ENCODE measurements around the gene SRL. TPM values are rescaled to one million over a fixed set of nuclear protein-coding genes. Genes with fewer than 3 reads are reported as not detected.
A peak's percentile ranks its signal among the peaks of the same experiment; 100 is the strongest.

SRL gene
- total and polyA plus RNA-seq, 2 of the 13 experiments (the other 11 are each of a cell fraction or from before 2014, with no cell fraction given): 0.05 TPM; not detected in 1

DNA sequence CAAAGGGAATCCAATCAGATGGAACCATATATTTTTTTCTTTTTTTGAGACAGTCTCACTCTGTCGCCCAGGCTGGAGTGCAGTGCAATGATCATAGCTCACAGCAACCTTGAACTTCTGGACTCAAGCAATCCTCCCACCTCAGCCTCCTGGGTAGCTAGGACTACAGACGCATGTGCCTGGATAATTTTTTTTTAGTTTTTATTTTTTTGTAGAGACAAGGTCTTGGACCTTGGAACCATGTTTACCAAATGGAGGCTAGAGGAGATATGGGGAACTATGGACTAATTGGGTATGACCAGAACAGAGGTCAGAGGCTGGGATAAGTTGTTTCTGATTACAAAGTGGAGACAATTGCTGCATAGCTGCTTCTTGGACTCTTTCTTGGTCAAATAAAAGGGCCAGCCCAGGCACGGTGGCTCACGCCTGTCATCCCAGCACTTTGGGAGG is 84.5 kb downstream of the SRL start (continued):
- TF ChIP-seq FOXA1 (IDR thresholded peaks at IDR 0.05) (no peak), FOXA1 (CRISPR knock-in tag; IDR thresholded peaks at IDR 0.05) (peak; percentile 57), TMF1 (CRISPR knock-in tag; IDR thresholded peaks at IDR 0.05; ENCODE audit: low read depth) (no peak), ZNF430 (CRISPR knock-in tag; IDR thresholded peaks at IDR 0.05) (0 out of 2 replicates have a peak, but pooled peaks have one; percentile 58), ZBTB42 (CRISPR knock-in tag; IDR thresholded peaks at IDR 0.05) (no peak), HOXA7 (CRISPR knock-in tag; IDR thresholded peaks at IDR 0.05) (no peak), HHEX (CRISPR knock-in tag; IDR thresholded peaks at IDR 0.05) (no peak; the same call in 1 of the 2 replicates), EP300 (IDR thresholded peaks at IDR 0.05; ENCODE audit: low read depth in 2 of 2, low read length in 2 of 2) (peak in 1 of 2 experiments; percentile 62; a peak in 2 of 4 replicates), EP300 (CRISPR knock-in tag; IDR thresholded peaks at IDR 0.05; ENCODE audit: borderline replicate concordance) (peak; percentile 36; the same call in 1 of the 2 replicates), EHMT2 (IDR thresholded peaks at IDR 0.05; ENCODE audit: borderline replicate concordance, low read depth, low read length) (no peak), ZNF30 (CRISPR knock-in tag; IDR thresholded peaks at IDR 0.05) (no peak), YY1 (IDR thresholded peaks at IDR 0.05; ENCODE audit: insufficient read depth, insufficient replicate concordance, low read depth, low read length) (no peak), CC2D1A (CRISPR knock-in tag; IDR thresholded peaks at IDR 0.05) (no peak), EED (CRISPR knock-in tag; IDR thresholded peaks at IDR 0.05) (no peak), TARDBP (CRISPR knock-in tag; IDR thresholded peaks at IDR 0.05) (peak; percentile 41; the same call in 1 of the 2 replicates), ZNF552 (CRISPR knock-in tag; IDR thresholded peaks at IDR 0.05; ENCODE audit: borderline replicate concordance) (no peak), SSRP1 (CRISPR knock-in tag; IDR thresholded peaks at IDR 0.05) (no peak), ZNF619 (CRISPR knock-in tag; IDR thresholded peaks at IDR 0.05) (no peak), RBM39 (IDR thresholded peaks at IDR 0.05; ENCODE audit: low read depth, low read length, poor library complexity, severe bottlenecking) (no peak), NFRKB (IDR thresholded peaks at IDR 0.05) (no peak)
- TF ChIP-seq, protein P1, sequence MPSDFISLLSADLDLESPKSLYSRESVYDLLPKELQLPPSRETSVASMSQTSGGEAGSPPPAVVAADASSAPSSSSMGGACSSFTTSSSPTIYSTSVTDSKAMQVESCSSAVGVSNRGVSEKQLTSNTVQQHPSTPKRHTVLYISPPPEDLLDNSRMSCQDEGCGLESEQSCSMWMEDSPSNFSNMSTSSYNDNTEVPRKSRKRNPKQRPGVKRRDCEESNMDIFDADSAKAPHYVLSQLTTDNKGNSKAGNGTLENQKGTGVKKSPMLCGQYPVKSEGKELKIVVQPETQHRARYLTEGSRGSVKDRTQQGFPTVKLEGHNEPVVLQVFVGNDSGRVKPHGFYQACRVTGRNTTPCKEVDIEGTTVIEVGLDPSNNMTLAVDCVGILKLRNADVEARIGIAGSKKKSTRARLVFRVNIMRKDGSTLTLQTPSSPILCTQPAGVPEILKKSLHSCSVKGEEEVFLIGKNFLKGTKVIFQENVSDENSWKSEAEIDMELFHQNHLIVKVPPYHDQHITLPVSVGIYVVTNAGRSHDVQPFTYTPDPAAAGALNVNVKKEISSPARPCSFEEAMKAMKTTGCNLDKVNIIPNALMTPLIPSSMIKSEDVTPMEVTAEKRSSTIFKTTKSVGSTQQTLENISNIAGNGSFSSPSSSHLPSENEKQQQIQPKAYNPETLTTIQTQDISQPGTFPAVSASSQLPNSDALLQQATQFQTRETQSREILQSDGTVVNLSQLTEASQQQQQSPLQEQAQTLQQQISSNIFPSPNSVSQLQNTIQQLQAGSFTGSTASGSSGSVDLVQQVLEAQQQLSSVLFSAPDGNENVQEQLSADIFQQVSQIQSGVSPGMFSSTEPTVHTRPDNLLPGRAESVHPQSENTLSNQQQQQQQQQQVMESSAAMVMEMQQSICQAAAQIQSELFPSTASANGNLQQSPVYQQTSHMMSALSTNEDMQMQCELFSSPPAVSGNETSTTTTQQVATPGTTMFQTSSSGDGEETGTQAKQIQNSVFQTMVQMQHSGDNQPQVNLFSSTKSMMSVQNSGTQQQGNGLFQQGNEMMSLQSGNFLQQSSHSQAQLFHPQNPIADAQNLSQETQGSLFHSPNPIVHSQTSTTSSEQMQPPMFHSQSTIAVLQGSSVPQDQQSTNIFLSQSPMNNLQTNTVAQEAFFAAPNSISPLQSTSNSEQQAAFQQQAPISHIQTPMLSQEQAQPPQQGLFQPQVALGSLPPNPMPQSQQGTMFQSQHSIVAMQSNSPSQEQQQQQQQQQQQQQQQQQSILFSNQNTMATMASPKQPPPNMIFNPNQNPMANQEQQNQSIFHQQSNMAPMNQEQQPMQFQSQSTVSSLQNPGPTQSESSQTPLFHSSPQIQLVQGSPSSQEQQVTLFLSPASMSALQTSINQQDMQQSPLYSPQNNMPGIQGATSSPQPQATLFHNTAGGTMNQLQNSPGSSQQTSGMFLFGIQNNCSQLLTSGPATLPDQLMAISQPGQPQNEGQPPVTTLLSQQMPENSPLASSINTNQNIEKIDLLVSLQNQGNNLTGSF (CRISPR knock-in tag; IDR thresholded peaks at IDR 0.05): no peak
- TF ChIP-seq, protein P2, sequence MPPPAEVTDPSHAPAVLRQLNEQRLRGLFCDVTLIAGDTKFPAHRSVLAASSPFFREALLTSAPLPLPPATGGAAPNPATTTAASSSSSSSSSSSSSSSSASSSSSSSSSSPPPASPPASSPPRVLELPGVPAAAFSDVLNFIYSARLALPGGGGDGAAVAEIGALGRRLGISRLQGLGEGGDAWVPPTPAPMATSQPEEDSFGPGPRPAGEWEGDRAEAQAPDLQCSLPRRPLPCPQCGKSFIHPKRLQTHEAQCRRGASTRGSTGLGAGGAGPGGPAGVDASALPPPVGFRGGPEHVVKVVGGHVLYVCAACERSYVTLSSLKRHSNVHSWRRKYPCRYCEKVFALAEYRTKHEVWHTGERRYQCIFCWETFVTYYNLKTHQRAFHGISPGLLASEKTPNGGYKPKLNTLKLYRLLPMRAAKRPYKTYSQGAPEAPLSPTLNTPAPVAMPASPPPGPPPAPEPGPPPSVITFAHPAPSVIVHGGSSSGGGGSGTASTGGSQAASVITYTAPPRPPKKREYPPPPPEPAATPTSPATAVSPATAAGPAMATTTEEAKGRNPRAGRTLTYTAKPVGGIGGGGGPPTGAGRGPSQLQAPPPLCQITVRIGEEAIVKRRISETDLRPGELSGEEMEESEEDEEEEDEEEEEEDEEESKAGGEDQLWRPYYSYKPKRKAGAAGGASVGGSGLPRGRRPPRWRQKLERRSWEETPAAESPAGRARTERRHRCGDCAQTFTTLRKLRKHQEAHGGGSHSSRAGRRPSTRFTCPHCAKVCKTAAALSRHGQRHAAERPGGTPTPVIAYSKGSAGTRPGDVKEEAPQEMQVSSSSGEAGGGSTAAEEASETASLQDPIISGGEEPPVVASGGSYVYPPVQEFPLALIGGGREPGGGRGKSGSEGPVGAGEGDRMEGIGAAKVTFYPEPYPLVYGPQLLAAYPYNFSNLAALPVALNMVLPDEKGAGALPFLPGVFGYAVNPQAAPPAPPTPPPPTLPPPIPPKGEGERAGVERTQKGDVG (CRISPR knock-in tag; IDR thresholded peaks at IDR 0.05; ENCODE audit: borderline replicate concordance): 0 out of 2 replicates have a peak, but pooled peaks have one; percentile 28
- TF ChIP-seq, protein P3, sequence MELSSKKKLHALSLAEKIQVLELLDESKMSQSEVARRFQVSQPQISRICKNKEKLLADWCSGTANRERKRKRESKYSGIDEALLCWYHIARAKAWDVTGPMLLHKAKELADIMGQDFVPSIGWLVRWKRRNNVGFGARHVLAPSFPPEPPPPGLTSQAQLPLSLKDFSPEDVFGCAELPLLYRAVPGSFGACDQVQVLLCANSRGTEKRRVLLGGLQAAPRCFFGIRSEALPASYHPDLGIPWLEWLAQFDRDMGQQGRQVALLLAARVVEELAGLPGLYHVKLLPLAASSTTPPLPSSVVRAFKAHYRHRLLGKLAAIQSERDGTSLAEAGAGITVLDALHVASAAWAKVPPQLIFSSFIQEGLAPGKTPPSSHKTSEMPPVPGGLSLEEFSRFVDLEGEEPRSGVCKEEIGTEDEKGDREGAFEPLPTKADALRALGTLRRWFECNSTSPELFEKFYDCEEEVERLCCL (CRISPR knock-in tag; IDR thresholded peaks at IDR 0.05; ENCODE audit: borderline replicate concordance): no peak

Data from HepG2 (cell line).